ENCODE measurements around the gene SRGAP2C. TPM values are rescaled to one million over a fixed set of nuclear protein-coding genes. Genes with fewer than 3 reads are reported as not detected.
"Not testable (repeated sequence)": the region's sequence is repeated elsewhere in the genome, so short reads cannot be mapped to it uniquely, and the experiment has no call there.

SRGAP2C gene
- total RNA-seq, 1 donor from 2014 or later = 65.3 TPM

GRCh38 chr1:121252656-121253055, 67.9 kb downstream of the SRGAP2C start:
- not testable (repeated sequence) for H3K9me3 ChIP-seq (ENCODE audit: insufficient read depth, low read depth, low read length); H3K9me3 Mint-ChIP-seq (ENCODE audit: unreplicated experiment); H3K4me1 ChIP-seq (ENCODE audit: insufficient read depth, low read length); H2AFZ ChIP-seq (ENCODE audit: low read depth, low read length); H3K4me3 ChIP-seq (ENCODE audit: insufficient read depth, low read depth, low read length); H3K27ac ChIP-seq (ENCODE audit: low read depth, low read length); H3K27ac Mint-ChIP-seq (ENCODE audit: unreplicated experiment); H3K27me3 ChIP-seq (ENCODE audit: insufficient read depth, low read length); H3K36me3 ChIP-seq (ENCODE audit: insufficient read depth, low read length); FAIRE-seq; H3K79me2 ChIP-seq (ENCODE audit: insufficient read depth, low read length); H3K27me3 Mint-ChIP-seq (ENCODE audit: low read depth, unreplicated experiment); DNase-seq (ENCODE audit: low read depth); H4K20me1 ChIP-seq (ENCODE audit: insufficient read depth, low read length); H3K4me3 Mint-ChIP-seq (ENCODE audit: unreplicated experiment); H3K9ac ChIP-seq (ENCODE audit: low read length); H3K36me3 Mint-ChIP-seq (ENCODE audit: low read depth, unreplicated experiment); H3K4me2 ChIP-seq (ENCODE audit: low read length); H3K4me1 Mint-ChIP-seq (ENCODE audit: low read depth, unreplicated experiment)

- not testable (repeated sequence) for H3K36me3 Mint-ChIP-seq (ENCODE audit: low read depth, unreplicated experiment); DNase-seq (ENCODE audit: low read depth); H3K4me1 ChIP-seq (ENCODE audit: insufficient read depth, low read length); H3K27ac Mint-ChIP-seq (ENCODE audit: unreplicated experiment); H3K79me2 ChIP-seq (ENCODE audit: insufficient read depth, low read length); H4K20me1 ChIP-seq (ENCODE audit: insufficient read depth, low read length); H3K27me3 Mint-ChIP-seq (ENCODE audit: low read depth, unreplicated experiment); H3K4me1 Mint-ChIP-seq (ENCODE audit: low read depth, unreplicated experiment); H3K36me3 ChIP-seq (ENCODE audit: insufficient read depth, low read length); H3K9ac ChIP-seq (ENCODE audit: low read length); H3K9me3 ChIP-seq (ENCODE audit: insufficient read depth, low read depth, low read length); FAIRE-seq; H3K4me2 ChIP-seq (ENCODE audit: low read length); H3K27me3 ChIP-seq (ENCODE audit: insufficient read depth, low read length); H3K4me3 ChIP-seq (ENCODE audit: insufficient read depth, low read depth, low read length); H3K27ac ChIP-seq (ENCODE audit: low read depth, low read length); H2AFZ ChIP-seq (ENCODE audit: low read depth, low read length); H3K4me3 Mint-ChIP-seq (ENCODE audit: unreplicated experiment); H3K9me3 Mint-ChIP-seq (ENCODE audit: unreplicated experiment)
Observed at GRCh38 chr1:121254618-121255017, 69.8 kb downstream of the SRGAP2C start.

GRCh38 chr1:121257632-121258031, 72.9 kb downstream of the SRGAP2C start:
- H3K36me3 ChIP-seq (ENCODE audit: insufficient read depth, low read length); H3K27ac ChIP-seq (ENCODE audit: low read depth, low read length); H3K9me3 Mint-ChIP-seq (ENCODE audit: unreplicated experiment); H3K36me3 Mint-ChIP-seq (ENCODE audit: low read depth, unreplicated experiment); FAIRE-seq; H3K9me3 ChIP-seq (ENCODE audit: insufficient read depth, low read depth, low read length); H3K79me2 ChIP-seq (ENCODE audit: insufficient read depth, low read length); H3K4me2 ChIP-seq (ENCODE audit: low read length); H3K27ac Mint-ChIP-seq (ENCODE audit: unreplicated experiment); H3K4me1 ChIP-seq (ENCODE audit: insufficient read depth, low read length); H3K27me3 Mint-ChIP-seq (ENCODE audit: low read depth, unreplicated experiment); H2AFZ ChIP-seq (ENCODE audit: low read depth, low read length); H3K9ac ChIP-seq (ENCODE audit: low read length); H3K4me1 Mint-ChIP-seq (ENCODE audit: low read depth, unreplicated experiment); H3K4me3 ChIP-seq (ENCODE audit: insufficient read depth, low read depth, low read length); H3K4me3 Mint-ChIP-seq (ENCODE audit: unreplicated experiment); DNase-seq (ENCODE audit: low read depth); H4K20me1 ChIP-seq (ENCODE audit: insufficient read depth, low read length); H3K27me3 ChIP-seq (ENCODE audit: insufficient read depth, low read length): not testable (repeated sequence)

- H3K4me1 Mint-ChIP-seq (ENCODE audit: low read depth, unreplicated experiment); H3K27me3 ChIP-seq (ENCODE audit: insufficient read depth, low read length); H3K36me3 ChIP-seq (ENCODE audit: insufficient read depth, low read length); H2AFZ ChIP-seq (ENCODE audit: low read depth, low read length); H3K79me2 ChIP-seq (ENCODE audit: insufficient read depth, low read length); H3K9me3 Mint-ChIP-seq (ENCODE audit: unreplicated experiment); FAIRE-seq; H3K27ac ChIP-seq (ENCODE audit: low read depth, low read length); H3K9ac ChIP-seq (ENCODE audit: low read length); H4K20me1 ChIP-seq (ENCODE audit: insufficient read depth, low read length); H3K36me3 Mint-ChIP-seq (ENCODE audit: low read depth, unreplicated experiment); H3K4me2 ChIP-seq (ENCODE audit: low read length); H3K27me3 Mint-ChIP-seq (ENCODE audit: low read depth, unreplicated experiment); DNase-seq (ENCODE audit: low read depth); H3K4me3 ChIP-seq (ENCODE audit: insufficient read depth, low read depth, low read length); H3K4me1 ChIP-seq (ENCODE audit: insufficient read depth, low read length); H3K27ac Mint-ChIP-seq (ENCODE audit: unreplicated experiment); H3K9me3 ChIP-seq (ENCODE audit: insufficient read depth, low read depth, low read length); H3K4me3 Mint-ChIP-seq (ENCODE audit: unreplicated experiment): not testable (repeated sequence)
Observed at GRCh38 chr1:121258134-121258533, 73.4 kb downstream of the SRGAP2C start.

GRCh38 chr1:121260205-121260604, 75.4 kb downstream of the SRGAP2C start:
- not testable (repeated sequence) for H3K9me3 Mint-ChIP-seq (ENCODE audit: unreplicated experiment); H3K27ac Mint-ChIP-seq (ENCODE audit: unreplicated experiment); H3K27me3 ChIP-seq (ENCODE audit: insufficient read depth, low read length); H4K20me1 ChIP-seq (ENCODE audit: insufficient read depth, low read length); H3K4me3 ChIP-seq (ENCODE audit: insufficient read depth, low read depth, low read length); FAIRE-seq; H3K9me3 ChIP-seq (ENCODE audit: insufficient read depth, low read depth, low read length); H3K4me3 Mint-ChIP-seq (ENCODE audit: unreplicated experiment); DNase-seq (ENCODE audit: low read depth); H2AFZ ChIP-seq (ENCODE audit: low read depth, low read length); H3K4me1 ChIP-seq (ENCODE audit: insufficient read depth, low read length); H3K36me3 ChIP-seq (ENCODE audit: insufficient read depth, low read length); H3K4me2 ChIP-seq (ENCODE audit: low read length); H3K36me3 Mint-ChIP-seq (ENCODE audit: low read depth, unreplicated experiment); H3K79me2 ChIP-seq (ENCODE audit: insufficient read depth, low read length); H3K27ac ChIP-seq (ENCODE audit: low read depth, low read length); H3K27me3 Mint-ChIP-seq (ENCODE audit: low read depth, unreplicated experiment); H3K9ac ChIP-seq (ENCODE audit: low read length); H3K4me1 Mint-ChIP-seq (ENCODE audit: low read depth, unreplicated experiment)

- H3K9me3 ChIP-seq (ENCODE audit: insufficient read depth, low read depth, low read length); DNase-seq (ENCODE audit: low read depth); H3K27me3 Mint-ChIP-seq (ENCODE audit: low read depth, unreplicated experiment); H3K36me3 Mint-ChIP-seq (ENCODE audit: low read depth, unreplicated experiment); H3K27ac Mint-ChIP-seq (ENCODE audit: unreplicated experiment); FAIRE-seq; H3K79me2 ChIP-seq (ENCODE audit: insufficient read depth, low read length); H3K4me2 ChIP-seq (ENCODE audit: low read length); H4K20me1 ChIP-seq (ENCODE audit: insufficient read depth, low read length); H3K4me1 ChIP-seq (ENCODE audit: insufficient read depth, low read length); H3K27me3 ChIP-seq (ENCODE audit: insufficient read depth, low read length); H3K4me1 Mint-ChIP-seq (ENCODE audit: low read depth, unreplicated experiment); H3K9ac ChIP-seq (ENCODE audit: low read length); H3K27ac ChIP-seq (ENCODE audit: low read depth, low read length); H2AFZ ChIP-seq (ENCODE audit: low read depth, low read length); H3K4me3 ChIP-seq (ENCODE audit: insufficient read depth, low read depth, low read length); H3K9me3 Mint-ChIP-seq (ENCODE audit: unreplicated experiment); H3K4me3 Mint-ChIP-seq (ENCODE audit: unreplicated experiment); H3K36me3 ChIP-seq (ENCODE audit: insufficient read depth, low read length): not testable (repeated sequence)
Observed at GRCh38 chr1:121262163-121262562, 77.4 kb downstream of the SRGAP2C start.
